HepG2 (cell line): ENCODE measurements around the gene TNIP3. TPM values are rescaled to one million over a fixed set of nuclear protein-coding genes. Genes with fewer than 3 reads are reported as not detected.

ENCODE experiments used
- ATAC-seq: fragments of 200-7000 bp; cut with Tn5 transposase; 3 replicates; pipeline ENCODE4 v1.9.1; 2020; ENCODE audit warnings: mild to moderate bottlenecking, moderate library complexity
- BruUV-seq: library from RNA; stranded (reverse); fragments of 400-500 nt; replicated peaks from 2 replicates; lab custom pipeline; 2021; lab: Mats Ljungman, UMichigan
- CTCF ChIA-PET: fragments of 300-600 bp; formaldehyde crosslinking; extraction: SDS; loops from one replicate; lab custom pipeline; 2021; ENCODE audit warnings: low total read pairs, inconsistent platforms, low intra/inter-chr PET ratio; lab: Yijun Ruan, JAX
- POLR2A ChIA-PET: fragments of 350-600 bp; sonication (Branson Sonifier 250); formaldehyde crosslinking; loops from one replicate; lab custom pipeline; 2020; ENCODE audit warnings: antibody characterized with exemption, inconsistent platforms; lab: Yijun Ruan, JAX
- DNase-seq: peaks from one replicate; pipeline ENCODE4 v3.0.0-alpha.2; 2015; ENCODE audit warnings: low spot score
- FAIRE-seq: peaks from 3 replicates; lab custom pipeline; 2011; peaks lifted over from hg19 to GRCh38; lab: Jason Lieb, UNC
- H2AFZ ChIP-seq: one replicate; pipeline ENCODE4 v1.6.1; 2011; ENCODE audit warnings: low read length, inconsistent platforms
- H3K27ac ChIP-seq: fragments of 300-600 bp; 3 replicates; pipeline ENCODE4 v1.8.0; 2011; ENCODE audit warnings: mixed run types, mild to moderate bottlenecking, mixed read lengths, low read length, inconsistent platforms; ENCODE audit not compliant: insufficient read depth; ENCODE audit errors: extremely low read length
- H3K27me3 ChIP-seq, 2 experiments: fragments of 200-600 bp in 1 of 2; 2 replicates in 1 of 2; 3 replicates in 1 of 2; pipeline versions ENCODE4 v1.6.0 to v1.8.0; 2011; ENCODE audit warnings: low read length in 2 of 2, mild to moderate bottlenecking in 2 of 2, moderate library complexity in 2 of 2, inconsistent platforms in 1 of 2; ENCODE audit not compliant: insufficient read depth in 2 of 2, control insufficient read depth in 1 of 2
- H3K36me3 ChIP-seq, 2 experiments: fragments of 200-600 bp in 1 of 2; replicated peaks in 1 of 2; 2 replicates in 1 of 2; 3 replicates in 1 of 2; pipeline versions ENCODE4 v1.5.1 to v1.8.0; 2011; ENCODE audit warnings: low read length in 2 of 2, inconsistent platforms in 1 of 2; ENCODE audit not compliant: insufficient read depth in 2 of 2, control insufficient read depth in 1 of 2
- H3K4me1 ChIP-seq: 2 replicates; pipeline ENCODE4 v1.5.1; 2012; ENCODE audit warnings: low read length, inconsistent platforms; ENCODE audit not compliant: insufficient read depth
- H3K4me2 ChIP-seq: 2 replicates; pipeline ENCODE4 v1.6.0; 2011; ENCODE audit warnings: low read depth, low read length, inconsistent platforms
- H3K4me3 ChIP-seq, 3 experiments: fragments of 200-600 bp in 1 of 3; sonication (generic), shearing (Covaris generic) in 1 of 3; replicated peaks in 1 of 3; 2 replicates each; pipeline ENCODE4 v1.5.1; 2011 to 2016; ENCODE audit warnings: low read length in 3 of 3, inconsistent platforms in 2 of 3, low read depth in 2 of 3, mild to moderate bottlenecking in 2 of 3, control low read depth in 1 of 3, mixed read lengths in 1 of 3; ENCODE audit not compliant: insufficient read depth in 1 of 3
- H3K79me2 ChIP-seq: one replicate; pipeline ENCODE4 v1.6.1; 2011; ENCODE audit warnings: low read length, inconsistent platforms; ENCODE audit not compliant: insufficient read depth
- H3K9ac ChIP-seq: 2 replicates; pipeline ENCODE4 v1.6.0; 2011; ENCODE audit warnings: mild to moderate bottlenecking, low read depth, low read length, inconsistent platforms; ENCODE audit not compliant: insufficient read depth
- H3K9me3 ChIP-seq: 2 replicates; pipeline ENCODE4 v1.5.1; 2012; ENCODE audit warnings: mild to moderate bottlenecking, low read length
- H4K20me1 ChIP-seq: 2 replicates; pipeline ENCODE4 v1.6.0; 2011; ENCODE audit warnings: inconsistent platforms, mild to moderate bottlenecking, low read length, moderate library complexity; ENCODE audit not compliant: insufficient read depth
- AKAP8 ChIP-seq: sonication (generic); formaldehyde crosslinking; IDR thresholded peaks from 2 replicates; pipeline ENCODE4 v1.5.1; 2020; ENCODE audit warnings: mild to moderate bottlenecking, missing genetic modification reagents
- CEBPB ChIP-seq: IDR thresholded peaks from 2 replicates; pipeline ENCODE4 v1.6.1; 2011; ENCODE audit warnings: low read depth, low read length, improper control_type of control experiment, borderline replicate concordance
- GATAD1 ChIP-seq: IDR thresholded peaks from 2 replicates; pipeline ENCODE4 v1.6.1; 2016; ENCODE audit warnings: missing genetic modification reagents, missing compliant biosample characterization
- TEAD2 ChIP-seq: sonication (generic); formaldehyde crosslinking; IDR thresholded peaks from 2 replicates; pipeline ENCODE4 v1.9.0; 2021; ENCODE audit warnings: missing genetic modification reagents
- U2AF1 ChIP-seq: fragments of 200-400 bp; formaldehyde crosslinking; optimal IDR thresholded peaks from 2 replicates; pipeline ENCODE3; 2017; ENCODE audit warnings: mild to moderate bottlenecking, low read depth, low read length
- WGBS: methylation state at CpG from one replicate; pipeline ENCODE4 v1.1.6; 2017; ENCODE audit warnings: low lambda C conversion rate; 5-methylcytosine and 5-hydroxymethylcytosine counted together
- in situ Hi-C: cut with HindIII; loops from 2 replicates; pipeline ENCODE4 v1.10.0; 2017; ENCODE audit warnings: low pct_unique_long_range_greater_than_20kb; ENCODE audit not compliant: extremely low pct_ligation_motif_present
- intact Hi-C: fragments of 100-400 bp; cut with micrococcal nuclease; formaldehyde crosslinking; loops from one replicate; pipeline ENCODE4 v1.10.0; 2022; ENCODE audit not compliant: unreplicated experiment
- polyA plus RNA-seq, 8 experiments: library from polyadenylated mRNA; depleted of rRNA in 3 of 8; stranded (reverse) in 7 of 8; unstranded in 1 of 8; fragments of >200 nt; fragmentation: Illumina TruSeq in 4 of 8; extraction: Trizol in 4 of 8; gene quantifications; 2 replicates each; pipeline versions ENCODE4 v1.2.1 to v1.2.3, GENCODE V29; 2011 to 2016; ENCODE audit warnings: low read depth in 4 of 8, missing spikeins in 1 of 8, mixed read lengths in 1 of 8; ENCODE audit not compliant: insufficient read depth in 1 of 8
- total RNA-seq, 5 experiments: library from RNA; depleted of rRNA; stranded (reverse); fragments of >200 nt; fragmentation: Illumina TruSeq; extraction: Trizol; gene quantifications; 2 replicates each; pipeline ENCODE4 v1.2.3, GENCODE V29; 2016; ENCODE audit warnings: low read depth in 1 of 5
- TF ChIP-seq, protein P1 (sequence below): sonication (generic); formaldehyde crosslinking; conservative IDR thresholded peaks from 2 replicates; pipeline ENCODE4 v1.5.0; 2020; ENCODE audit warnings: missing genetic modification reagents
- TF ChIP-seq, protein P2 (sequence below): sonication (generic); formaldehyde crosslinking; IDR thresholded peaks from 2 replicates; pipeline ENCODE4 v1.8.0; 2022; ENCODE audit warnings: low read depth, missing genetic modification reagents

TNIP3 gene
- total and polyA plus RNA-seq, 2 of the 13 experiments (the other 11 are each of a cell fraction or from before 2014, with no cell fraction given) = not detected

DNA sequence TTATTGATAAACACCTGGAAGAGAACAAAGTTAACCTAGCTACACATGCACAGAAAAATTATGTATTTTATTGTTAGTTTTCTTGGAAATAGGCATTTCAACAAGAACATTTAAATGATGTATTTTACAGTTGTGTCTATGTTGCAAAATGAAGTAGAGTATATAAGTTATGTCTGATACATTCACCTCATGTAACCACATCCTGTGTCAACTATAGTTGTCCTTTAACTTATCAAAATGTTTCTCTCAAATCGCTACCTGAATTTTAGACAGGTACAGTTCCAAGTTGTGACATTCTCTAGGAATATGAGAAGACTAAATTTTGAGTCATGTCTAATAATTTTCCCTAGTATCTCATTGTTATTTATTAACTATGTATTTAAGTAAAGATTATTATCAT is 27.2 kb upstream of the TNIP3 start (continued):
- TF ChIP-seq, protein P1, sequence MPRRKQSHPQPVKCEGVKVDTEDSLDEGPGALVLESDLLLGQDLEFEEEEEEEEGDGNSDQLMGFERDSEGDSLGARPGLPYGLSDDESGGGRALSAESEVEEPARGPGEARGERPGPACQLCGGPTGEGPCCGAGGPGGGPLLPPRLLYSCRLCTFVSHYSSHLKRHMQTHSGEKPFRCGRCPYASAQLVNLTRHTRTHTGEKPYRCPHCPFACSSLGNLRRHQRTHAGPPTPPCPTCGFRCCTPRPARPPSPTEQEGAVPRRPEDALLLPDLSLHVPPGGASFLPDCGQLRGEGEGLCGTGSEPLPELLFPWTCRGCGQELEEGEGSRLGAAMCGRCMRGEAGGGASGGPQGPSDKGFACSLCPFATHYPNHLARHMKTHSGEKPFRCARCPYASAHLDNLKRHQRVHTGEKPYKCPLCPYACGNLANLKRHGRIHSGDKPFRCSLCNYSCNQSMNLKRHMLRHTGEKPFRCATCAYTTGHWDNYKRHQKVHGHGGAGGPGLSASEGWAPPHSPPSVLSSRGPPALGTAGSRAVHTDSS = no peak
- TF ChIP-seq U2AF1 = no peak
- TF ChIP-seq, protein P2, sequence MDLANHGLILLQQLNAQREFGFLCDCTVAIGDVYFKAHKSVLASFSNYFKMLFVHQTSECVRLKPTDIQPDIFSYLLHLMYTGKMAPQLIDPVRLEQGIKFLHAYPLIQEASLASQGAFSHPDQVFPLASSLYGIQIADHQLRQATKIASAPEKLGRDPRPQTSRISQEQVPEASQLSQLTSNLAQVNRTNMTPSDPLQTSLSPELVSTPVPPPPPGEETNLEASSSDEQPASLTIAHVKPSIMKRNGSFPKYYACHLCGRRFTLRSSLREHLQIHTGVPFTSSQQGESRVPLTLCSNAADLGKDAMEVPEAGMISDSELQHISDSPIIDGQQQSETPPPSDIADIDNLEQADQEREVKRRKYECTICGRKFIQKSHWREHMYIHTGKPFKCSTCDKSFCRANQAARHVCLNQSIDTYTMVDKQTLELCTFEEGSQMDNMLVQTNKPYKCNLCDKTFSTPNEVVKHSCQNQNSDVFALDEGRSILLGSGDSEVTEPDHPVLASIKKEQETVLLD (CRISPR knock-in tag) = no peak

DNA sequence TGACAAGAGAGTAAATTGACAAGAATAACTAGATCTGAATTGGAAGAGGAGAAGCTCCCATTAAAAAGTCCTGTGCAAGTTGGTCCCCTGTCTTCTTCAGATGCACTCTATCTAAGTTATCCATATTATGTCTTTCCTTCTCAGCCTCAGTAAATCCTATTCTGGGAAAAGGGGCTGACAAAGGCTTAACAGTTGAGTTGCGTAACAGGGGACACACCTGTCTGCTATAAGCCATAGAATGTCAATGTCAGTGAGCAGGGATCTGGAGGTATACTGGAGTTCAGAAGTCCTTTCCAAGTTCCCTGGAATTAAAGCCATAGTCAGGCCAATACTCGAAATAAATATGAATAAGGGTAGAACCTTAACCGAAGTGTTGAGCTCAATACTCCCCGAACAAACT is 26.3 kb upstream of the TNIP3 start:
- no peaks in the 10 kb centered on the region for H4K20me1 ChIP-seq
- CTCF ChIA-PET = no interaction called here
- no peak overlapping the region for H2AFZ ChIP-seq
- no peaks in the 10 kb centered on the region; a peak in 1 of 5 replicates for H3K27me3 ChIP-seq
- no peak for ATAC-seq
- H3K9me3 ChIP-seq = no peaks in the 10 kb centered on the region
- POLR2A ChIA-PET = no interaction called here
- TF ChIP-seq GATAD1 (CRISPR knock-in tag) (no peak), AKAP8 (no peak), CEBPB (peak; percentile 45), TEAD2 (CRISPR knock-in tag) (no peak)
- TF ChIP-seq, all 625 proteins: peak for 1
- in situ Hi-C loops (loop anchor here (5.0 kb wide), 1 partner anchor 62 kb away; no protein-coding TSS in a partner anchor), intact Hi-C loops (loop anchor here (5.0 to 10.0 kb wide), 2 partner anchors 117 to 544 kb away; no protein-coding TSS in a partner anchor)
- H3K36me3 ChIP-seq = no peaks in the 10 kb centered on the region
- no peaks in the 10 kb centered on the region for H3K4me1 ChIP-seq
- H3K4me2 ChIP-seq = no peak overlapping the region
- WGBS = 15% methylated on average over 4 of the region's 4 CpGs
- no peak overlapping the region for H3K9ac ChIP-seq
- H3K4me3 ChIP-seq = no peak overlapping the region
- H3K79me2 ChIP-seq = no peaks in the 10 kb centered on the region
- FAIRE-seq (no peak), DNase-seq (no peak)
- BruUV-seq = no TSS peak
- H3K27ac ChIP-seq = no peak overlapping the region
